Endothelial cell of hepatic sinusoid (primary cell): ENCODE results near the gene DTYMK.

Source experiments
- in situ Hi-C: cut with HindIII; loops from 2 replicates; pipeline ENCODE4 v1.10.0; 2017; ENCODE audit warnings: low sequenced_read_pairs

Gene DTYMK

DNA sequence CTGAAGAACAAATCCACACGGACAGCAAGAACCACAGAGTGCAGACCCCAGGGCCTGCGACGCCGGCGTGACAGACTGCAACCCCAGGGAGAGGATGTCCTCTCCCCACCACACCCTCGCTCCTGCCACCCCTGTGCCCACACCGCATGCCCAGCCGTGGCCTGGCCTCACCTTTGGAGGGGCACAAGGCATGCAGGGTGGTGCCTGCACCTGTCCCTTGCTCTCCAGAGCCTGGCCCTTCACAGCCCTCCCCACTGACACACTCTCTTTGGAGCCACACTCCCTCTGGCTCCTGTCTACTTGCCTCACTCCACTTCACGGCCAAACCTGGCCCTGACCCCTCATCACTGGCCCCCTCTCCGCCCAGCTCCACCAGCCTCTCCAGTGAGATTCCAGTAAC, 58.9 kb downstream of the DTYMK start:
- in situ Hi-C loops: no loop called here
